ENCODE data around the gene DYNC1I1.

- no peak for TF ChIP-seq GATA2 (IDR thresholded peaks at IDR 0.05; ENCODE audit: low read depth, low read length)
- no peak for TF ChIP-seq GATA3 (IDR thresholded peaks at IDR 0.05; ENCODE audit: low read depth, low read length)
Measured at GRCh38 chr7:95824616-95825015, 52.3 kb downstream of the DYNC1I1 start.
